Cerebellar cortex (tissue), 1 donor: ENCODE results near the gene RBM28.
"Not testable (repeated sequence)": the region's sequence is repeated elsewhere in the genome, so short reads cannot be mapped to it uniquely, and the experiment has no call there.

Source experiments
- DNase-seq: peaks from one replicate; pipeline ENCODE4 v3.0.0-alpha.2; 2015; ENCODE audit warnings: low spot score

The RBM28 gene

GRCh38 chr7:128349466-128349825 is 5.7 kb upstream of the RBM28 start:
- no peak for DNase-seq

- peak; percentile 45 for DNase-seq
Measured at GRCh38 chr7:128347647-128348097, 4.0 kb upstream of the RBM28 start.

DNA sequence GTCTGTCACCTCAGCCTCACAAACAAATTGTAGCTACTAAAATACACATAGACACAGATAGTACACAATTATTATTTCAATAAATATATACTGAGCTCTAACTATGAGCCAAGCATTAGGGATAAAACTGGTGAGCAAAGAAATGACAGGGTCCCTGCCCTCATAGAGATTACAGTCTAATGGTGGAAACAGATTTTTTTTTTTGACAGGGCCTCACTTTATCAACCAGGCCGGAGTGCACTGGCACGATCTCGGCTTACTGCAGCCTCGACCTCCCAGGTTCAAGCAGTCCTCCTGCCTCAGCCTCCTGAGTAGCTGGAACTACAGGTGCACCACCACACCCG is 695 bp upstream of the RBM28 start:
- DNase-seq: no peak

- DNase-seq: no peak
Measured at GRCh38 chr7:128341733-128342132, 2.0 kb downstream of the RBM28 start.

DNA sequence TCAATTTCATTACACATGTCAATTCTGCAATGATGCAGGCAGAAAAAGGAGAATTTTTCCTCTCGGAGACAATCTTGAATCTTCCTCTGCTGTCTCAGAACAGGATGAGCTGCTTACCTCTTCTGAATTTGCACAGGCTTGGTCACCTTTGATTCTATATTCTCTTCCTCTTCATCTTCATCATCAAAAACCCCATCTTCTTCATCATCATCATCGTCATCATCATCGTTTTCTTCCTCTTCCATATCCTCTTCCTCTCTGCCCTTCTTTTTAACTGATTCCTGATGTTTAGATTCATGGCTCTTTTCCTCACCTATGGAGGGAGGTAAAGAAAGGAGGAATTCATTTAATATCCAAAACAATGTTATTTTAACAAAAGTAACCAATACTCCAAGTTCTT is 8.0 kb downstream of the RBM28 start:
- no peak for DNase-seq

DNA sequence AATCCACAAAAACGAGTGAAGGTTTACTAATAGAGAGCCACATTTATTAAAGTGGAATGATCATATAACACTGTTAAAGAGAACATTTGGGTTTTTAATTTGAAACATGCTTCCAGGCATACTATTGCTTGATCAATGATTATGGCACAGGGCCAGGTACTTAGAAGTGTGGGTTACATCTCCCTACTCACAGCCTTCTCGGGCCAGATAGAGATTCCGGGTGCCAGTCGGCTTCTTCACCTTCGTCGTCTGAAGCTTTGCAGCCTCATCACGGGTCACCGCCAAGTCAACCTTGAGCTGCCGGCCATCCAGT is 19.4 kb downstream of the RBM28 start:
- DNase-seq: no peak

- DNase-seq: no peak
Measured at GRCh38 chr7:128323459-128324367, 20.0 kb downstream of the RBM28 start.

GRCh38 chr7:128323040-128323439 is 20.7 kb downstream of the RBM28 start:
- DNase-seq: no peak

DNA sequence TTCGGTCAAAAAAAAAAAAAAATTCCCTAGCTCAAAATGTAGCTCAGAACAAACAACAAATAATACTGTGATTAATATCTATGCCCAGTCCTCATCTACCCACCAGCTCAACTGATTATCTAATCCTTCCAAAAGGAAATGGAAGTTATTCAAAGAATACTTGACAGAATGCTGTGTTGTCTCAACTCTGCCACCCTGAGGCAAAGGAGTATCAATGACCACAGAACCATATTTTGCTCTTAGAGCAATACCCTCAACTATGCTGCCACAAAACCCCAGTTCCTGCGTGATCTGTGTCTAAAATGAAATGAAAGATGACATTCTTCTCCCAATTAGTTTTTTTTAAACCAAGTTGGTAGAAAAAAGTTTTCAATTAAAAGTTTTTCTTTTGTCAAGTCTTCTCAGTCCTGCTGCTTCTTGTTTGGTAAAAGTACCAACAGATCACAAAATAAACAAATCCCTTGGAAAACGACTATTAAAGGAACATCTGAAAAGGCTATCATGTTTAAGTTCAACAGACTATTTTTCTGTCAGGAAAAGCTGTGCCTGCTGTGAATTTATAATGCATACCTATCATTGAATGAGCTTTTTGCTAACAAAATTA is 21.6 kb downstream of the RBM28 start:
- peak; percentile 72 for DNase-seq

DNA sequence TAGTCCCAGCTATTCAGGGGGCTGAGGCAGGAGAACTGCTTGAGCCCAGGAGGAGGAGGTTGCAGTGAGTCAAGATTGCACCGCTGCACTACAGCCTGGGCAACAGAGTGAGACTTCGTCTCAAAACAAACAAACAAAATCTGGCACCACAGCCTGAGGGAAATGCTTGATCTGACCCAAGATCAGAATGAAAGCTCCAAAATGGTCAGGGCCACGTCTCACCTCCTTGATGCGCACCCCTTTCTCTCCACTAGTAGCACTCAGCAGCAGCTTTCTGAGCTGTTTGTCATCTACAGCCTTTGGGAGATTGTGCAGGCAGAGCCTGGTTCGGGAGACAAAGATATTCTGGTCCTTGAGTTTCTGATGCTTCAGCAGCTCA is 22.7 kb downstream of the RBM28 start:
- DNase-seq: no peak

DNA sequence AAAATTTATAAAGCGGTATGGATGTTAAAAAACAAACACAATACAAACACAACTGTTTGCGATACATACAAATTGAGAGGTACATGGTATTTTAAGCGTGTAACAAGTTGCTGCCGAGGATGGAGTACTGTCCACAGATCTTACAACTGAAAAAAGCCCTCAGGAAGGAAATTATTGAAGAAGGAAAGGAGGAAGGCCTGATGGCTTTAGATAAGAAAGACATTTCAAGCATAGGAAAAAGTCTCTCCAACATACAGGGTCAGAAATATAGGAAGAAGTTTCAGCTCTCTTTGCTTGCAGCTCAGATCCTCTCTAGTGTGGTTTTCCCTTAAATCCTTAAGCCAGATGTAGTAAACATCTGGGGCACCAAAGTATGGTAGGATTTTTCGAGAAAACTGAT is 25.0 kb downstream of the RBM28 start:
- no peak for DNase-seq

- no peak for DNase-seq
Measured at GRCh38 chr7:128311013-128311412, 32.7 kb downstream of the RBM28 start.

DNA sequence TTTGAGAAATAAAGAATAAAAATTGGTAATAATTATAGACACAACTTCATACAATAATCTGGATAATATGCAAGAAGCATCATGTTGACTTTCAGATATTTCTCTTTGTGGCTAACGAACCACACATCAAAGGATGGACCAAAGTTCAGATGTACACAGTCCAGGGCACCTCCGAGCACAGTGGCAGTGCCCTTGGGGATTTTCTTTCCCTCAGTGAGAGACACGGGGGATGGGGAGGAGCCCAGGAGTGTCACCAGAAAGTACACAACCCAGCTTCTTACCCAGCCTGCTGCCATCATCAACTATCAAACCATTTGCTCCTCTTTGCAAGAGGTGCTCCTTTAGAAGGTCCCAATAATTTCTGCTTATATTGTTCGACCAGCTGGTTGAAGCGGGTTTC is 33.2 kb downstream of the RBM28 start:
- DNase-seq: no peak

- no peak for DNase-seq
Measured at GRCh38 chr7:128309976-128310375, 33.7 kb downstream of the RBM28 start.

DNA sequence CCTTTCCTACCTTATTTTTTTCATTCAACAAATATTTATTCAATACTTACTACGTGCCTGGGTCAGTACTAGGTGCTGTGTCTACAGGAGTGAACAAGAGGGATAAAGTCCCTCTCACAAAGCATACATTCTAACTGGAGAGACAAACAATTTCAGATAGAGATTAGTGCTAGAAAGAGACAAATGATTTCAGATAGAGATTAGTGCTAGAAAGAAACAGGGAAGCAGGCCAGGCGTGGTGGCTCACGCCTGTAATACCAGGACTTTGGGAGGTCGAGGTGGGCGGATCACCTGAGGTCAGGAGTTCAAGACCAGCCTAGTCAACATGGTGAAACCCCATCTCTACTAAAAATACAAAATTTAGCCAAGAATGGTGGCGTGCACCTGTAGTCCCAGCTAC is 34.6 kb downstream of the RBM28 start:
- DNase-seq: no peak

- DNase-seq: no peak
Measured at GRCh38 chr7:128307061-128307460, 36.6 kb downstream of the RBM28 start.

GRCh38 chr7:128304212-128304611 is 39.5 kb downstream of the RBM28 start:
- peak; percentile 42 for DNase-seq

DNA sequence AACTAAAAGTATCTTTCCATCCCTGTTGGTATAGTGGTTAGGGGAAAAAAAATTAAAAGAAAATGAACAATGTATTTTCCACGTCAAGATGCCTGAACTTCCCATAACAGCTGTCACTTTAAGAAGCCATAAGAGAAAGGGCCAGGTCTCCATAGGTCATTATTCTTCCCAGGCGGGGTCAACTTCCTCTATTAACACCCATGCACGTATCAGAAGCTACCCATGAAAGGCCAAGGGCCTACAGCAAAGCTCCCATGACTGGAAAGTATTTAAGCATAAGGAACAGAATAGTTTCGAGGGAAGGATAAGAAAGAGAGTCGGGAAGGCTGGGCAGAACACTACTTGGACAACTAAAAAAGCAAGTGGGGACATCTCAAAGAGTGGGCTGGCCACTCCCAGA is 40.1 kb downstream of the RBM28 start:
- DNase-seq: no peak

GRCh38 chr7:128303133-128303532 is 40.6 kb downstream of the RBM28 start:
- no peak for DNase-seq

DNA sequence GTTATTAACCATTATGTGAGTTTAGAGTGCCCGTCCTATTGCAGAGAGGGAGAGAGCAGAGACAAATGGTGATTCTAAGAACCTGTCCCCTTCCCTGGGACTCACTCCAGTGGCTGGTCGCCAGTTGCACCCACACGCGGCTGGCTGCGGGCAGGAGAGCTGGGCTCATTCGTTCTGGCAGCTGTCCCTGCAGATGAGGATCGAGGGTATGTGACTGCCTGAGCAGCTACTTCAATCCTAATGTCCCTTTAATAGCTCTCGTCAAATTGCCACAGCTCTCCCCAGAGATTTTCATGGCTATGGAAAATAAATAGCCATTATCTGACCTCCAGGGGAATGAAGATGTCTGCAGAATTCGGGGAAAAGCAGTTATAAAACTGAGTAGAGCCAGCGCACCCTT is 41.6 kb downstream of the RBM28 start:
- DNase-seq: no peak

- no peak for DNase-seq
Measured at GRCh38 chr7:128299109-128299607, 44.5 kb downstream of the RBM28 start.

- not testable (repeated sequence) for DNase-seq
Measured at GRCh38 chr7:128298004-128298403, 45.7 kb downstream of the RBM28 start.

GRCh38 chr7:128287556-128287955 is 56.2 kb downstream of the RBM28 start:
- no peak for DNase-seq

DNA sequence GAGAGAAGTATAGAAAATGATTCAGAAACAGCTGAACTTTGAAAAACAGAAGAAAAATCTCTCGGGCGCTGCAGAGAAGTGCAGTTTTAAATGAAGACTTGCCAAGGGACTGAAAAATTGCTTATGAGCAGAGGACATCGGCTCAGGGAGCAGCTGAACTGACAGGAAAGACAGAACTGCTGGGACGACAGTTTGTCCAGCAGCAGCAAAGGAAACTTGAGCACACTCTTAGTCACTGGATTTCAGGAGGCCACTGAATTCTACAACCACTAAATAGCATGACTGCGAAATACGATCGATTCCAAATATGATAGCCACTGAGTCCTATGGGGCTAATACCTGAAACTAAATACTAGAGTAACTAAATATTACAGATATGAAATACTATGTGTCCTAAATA is 59.6 kb downstream of the RBM28 start:
- no peak for DNase-seq
